Urinary bladder (tissue), 4 donors: Measurements from ENCODE around the gene EFCAB6. TPM values are rescaled to one million over a fixed set of nuclear protein-coding genes. Genes with fewer than 3 reads are reported as not detected.

Experiments
- DNase-seq: peaks from one replicate; pipeline ENCODE4 v3.0.0-alpha.2; 2015; ENCODE audit errors: extremely low spot score
- H3K27ac ChIP-seq: one replicate; pipeline ENCODE4 v1.5.1; 2013; ENCODE audit warnings: low read depth, mild to moderate bottlenecking, moderate library complexity
- H3K36me3 ChIP-seq: one replicate; pipeline ENCODE4 v1.6.1; 2013; ENCODE audit warnings: mild to moderate bottlenecking, moderate library complexity; ENCODE audit not compliant: insufficient read depth
- H3K4me1 ChIP-seq: one replicate; pipeline ENCODE4 v1.6.1; 2013; ENCODE audit warnings: mild to moderate bottlenecking, moderate library complexity; ENCODE audit not compliant: insufficient read depth
- H3K4me3 ChIP-seq: one replicate; pipeline ENCODE4 v1.5.1; 2013; ENCODE audit warnings: low read depth, low read length
- WGBS: extraction: QIAGEN DNeasy Blood & Tissue Kit; methylation state at CpG from one replicate; pipeline ENCODE4 v1.1.7; 2013; 5-methylcytosine and 5-hydroxymethylcytosine counted together
- polyA plus RNA-seq: library from polyadenylated mRNA; stranded (reverse); fragments of 200-250 nt; gene quantifications from one replicate; pipeline ENCODE4 v1.2.3, GENCODE V29; 2013
- total RNA-seq: library from RNA; depleted of rRNA; stranded (reverse); fragments of >200 nt; gene quantifications from one replicate; pipeline ENCODE4 v1.2.3, GENCODE V29; 2014
- donor health status: healthy with polysubstance abuse.
- donor health status: healthy.

Gene EFCAB6
- total and polyA plus RNA-seq, 2 donors, result 0.71 to 3.2 TPM

- Histone ChIP-seq H3K36me3 (no peaks in the 10 kb centered on the region), H3K4me3 (no peak overlapping the region), H3K27ac (no peak overlapping the region), H3K4me1 (no peaks in the 10 kb centered on the region)
- DNase-seq, result no peak
- 94% methylated on average over 7 of the region's 7 CpGs for WGBS
These were observed 75.5 kb downstream of the EFCAB6 start for GRCh38 chr22:43736651-43737050.

- Histone ChIP-seq H3K4me3 (no peak overlapping the region), H3K27ac (no peak overlapping the region), H3K36me3 (no peaks in the 10 kb centered on the region), H3K4me1 (no peaks in the 10 kb centered on the region)
- WGBS, result 74% methylated on average over 9 of the region's 9 CpGs
- no peak for DNase-seq
These were observed 77.5 kb downstream of the EFCAB6 start for GRCh38 chr22:43734370-43735150.

GRCh38 chr22:43733138-43733537 is 79.0 kb downstream of the EFCAB6 start:
- Histone ChIP-seq H3K4me3 (no peak overlapping the region), H3K4me1 (no peaks in the 10 kb centered on the region), H3K36me3 (no peaks in the 10 kb centered on the region), H3K27ac (no peak overlapping the region)
- 81% methylated on average over 2 of the region's 2 CpGs for WGBS
- no peak for DNase-seq

GRCh38 chr22:43731988-43732387 is 80.1 kb downstream of the EFCAB6 start:
- H3K27ac ChIP-seq, result no peak overlapping the region
- WGBS, result 68% methylated on average over 5 of the region's 5 CpGs
- no peaks in the 10 kb centered on the region for H3K4me1 ChIP-seq
- no peaks in the 10 kb centered on the region for H3K36me3 ChIP-seq
- no peak for DNase-seq
- no peak overlapping the region for H3K4me3 ChIP-seq

- Histone ChIP-seq H3K4me1 (no peaks in the 10 kb centered on the region), H3K4me3 (no peak overlapping the region), H3K36me3 (no peaks in the 10 kb centered on the region), H3K27ac (no peak overlapping the region)
- WGBS, result 59% methylated on average over 1 of the region's 1 CpG
- no peak for DNase-seq
These were observed 85.1 kb downstream of the EFCAB6 start for GRCh38 chr22:43726964-43727543.

- Histone ChIP-seq H3K27ac (no peak overlapping the region), H3K4me3 (no peak overlapping the region), H3K4me1 (no peaks in the 10 kb centered on the region), H3K36me3 (no peaks in the 10 kb centered on the region)
- DNase-seq, result no peak
These were observed 85.8 kb downstream of the EFCAB6 start for GRCh38 chr22:43726322-43726721.

- H3K36me3 ChIP-seq, result no peaks in the 10 kb centered on the region
- WGBS, result 75% methylated on average over 3 of the region's 3 CpGs
- H3K4me3 ChIP-seq, result no peak overlapping the region
- no peak for DNase-seq
- H3K27ac ChIP-seq, result no peak overlapping the region
- H3K4me1 ChIP-seq, result no peaks in the 10 kb centered on the region
These were observed 88.3 kb downstream of the EFCAB6 start for GRCh38 chr22:43723816-43724215.

- Histone ChIP-seq H3K4me1 (no peaks in the 10 kb centered on the region), H3K4me3 (no peak overlapping the region), H3K27ac (no peak overlapping the region), H3K36me3 (no peaks in the 10 kb centered on the region)
- no peak for DNase-seq
- 91% methylated on average over 5 of the region's 5 CpGs for WGBS
These were observed 89.7 kb downstream of the EFCAB6 start for GRCh38 chr22:43722444-43722843.

- DNase-seq, result no peak
- Histone ChIP-seq H3K4me3 (no peak overlapping the region), H3K27ac (no peak overlapping the region), H3K4me1 (no peaks in the 10 kb centered on the region), H3K36me3 (no peaks in the 10 kb centered on the region)
- 76% methylated on average over 1 of the region's 1 CpG for WGBS
These were observed 91.4 kb downstream of the EFCAB6 start for GRCh38 chr22:43720716-43721115.

- Histone ChIP-seq H3K36me3 (no peaks in the 10 kb centered on the region), H3K27ac (no peak overlapping the region), H3K4me1 (no peaks in the 10 kb centered on the region), H3K4me3 (no peak overlapping the region)
- no peak for DNase-seq
- WGBS, result 97% methylated on average over 2 of the region's 2 CpGs
These were observed 98.0 kb downstream of the EFCAB6 start for GRCh38 chr22:43714104-43714503.

- Histone ChIP-seq H3K4me3 (no peak overlapping the region), H3K27ac (no peak overlapping the region), H3K36me3 (no peaks in the 10 kb centered on the region), H3K4me1 (no peaks in the 10 kb centered on the region)
- WGBS, result 79% methylated on average over 4 of the region's 4 CpGs
- DNase-seq, result no peak
These were observed 100.4 kb downstream of the EFCAB6 start for GRCh38 chr22:43711681-43712080.

GRCh38 chr22:43707648-43708047 is 104.5 kb downstream of the EFCAB6 start:
- 84% methylated on average over 3 of the region's 3 CpGs for WGBS

GRCh38 chr22:43706571-43707328 is 105.4 kb downstream of the EFCAB6 start:
- Histone ChIP-seq H3K36me3 (no peaks in the 10 kb centered on the region), H3K4me1 (no peaks in the 10 kb centered on the region), H3K27ac (no peak overlapping the region), H3K4me3 (no peak overlapping the region)
- 60% methylated on average over 4 of the region's 4 CpGs for WGBS
- DNase-seq, result no peak

More at GRCh38 chr22:43707648-43708047, 104.5 kb downstream of the EFCAB6 start:
- Histone ChIP-seq H3K36me3 (no peaks in the 10 kb centered on the region), H3K4me1 (no peaks in the 10 kb centered on the region), H3K4me3 (no peak overlapping the region), H3K27ac (no peak overlapping the region)
- DNase-seq, result no peak

GRCh38 chr22:43706151-43706550 is 106.0 kb downstream of the EFCAB6 start:
- no peak for DNase-seq
- no peaks in the 10 kb centered on the region for H3K4me1 ChIP-seq
- H3K27ac ChIP-seq, result no peak overlapping the region
- no peaks in the 10 kb centered on the region for H3K36me3 ChIP-seq
- WGBS, result 61% methylated on average over 3 of the region's 3 CpGs
- H3K4me3 ChIP-seq, result no peak overlapping the region
